SW480 (cell line): Measurements from ENCODE around the gene KIF26B.
"Not testable (repeated sequence)": the region's sequence is repeated elsewhere in the genome, so short reads cannot be mapped to it uniquely, and the experiment has no call there.

Experiments used
- DNase-seq: peaks from one replicate; pipeline ENCODE4 v3.0.0-alpha.2; 2016; ENCODE audit warnings: low spot score

The KIF26B gene

GRCh38 chr1:245684571-245684970 lies 529.8 kb downstream of the KIF26B start:
- no peak for DNase-seq

GRCh38 chr1:245685111-245685810 lies 530.5 kb downstream of the KIF26B start:
- no peak for DNase-seq

- DNase-seq: no peak
These were observed 531.2 kb downstream of the KIF26B start for GRCh38 chr1:245686006-245686405.

- DNase-seq: no peak
These were observed 531.8 kb downstream of the KIF26B start for GRCh38 chr1:245686446-245687030.

- no peak for DNase-seq
These were observed 532.4 kb downstream of the KIF26B start for GRCh38 chr1:245687152-245687635.

- no peak for DNase-seq
These were observed 533.1 kb downstream of the KIF26B start for GRCh38 chr1:245687636-245688535.

- no peak for DNase-seq
These were observed 534.0 kb downstream of the KIF26B start for GRCh38 chr1:245688536-245689453.

- DNase-seq: no peak
These were observed 535.4 kb downstream of the KIF26B start for GRCh38 chr1:245690156-245690690.

- no peak for DNase-seq
These were observed 536.3 kb downstream of the KIF26B start for GRCh38 chr1:245690946-245691541.

GRCh38 chr1:245691897-245692296 lies 537.1 kb downstream of the KIF26B start:
- DNase-seq: no peak

GRCh38 chr1:245692318-245692717 lies 537.5 kb downstream of the KIF26B start:
- no peak for DNase-seq

- no peak for DNase-seq
These were observed 538.5 kb downstream of the KIF26B start for GRCh38 chr1:245693116-245693793.

GRCh38 chr1:245693941-245694752 lies 539.4 kb downstream of the KIF26B start:
- DNase-seq: no peak

- no peak for DNase-seq
These were observed 540.0 kb downstream of the KIF26B start for GRCh38 chr1:245694753-245695195.

- DNase-seq: no peak
These were observed 540.4 kb downstream of the KIF26B start for GRCh38 chr1:245695211-245695610.

- not testable (repeated sequence) for DNase-seq
These were observed 540.9 kb downstream of the KIF26B start for GRCh38 chr1:245695701-245696100.

- DNase-seq: no peak
These were observed 543.3 kb downstream of the KIF26B start for GRCh38 chr1:245698116-245698515.

- no peak for DNase-seq
These were observed 544.1 kb downstream of the KIF26B start for GRCh38 chr1:245698860-245699259.

GRCh38 chr1:245700631-245701030 lies 545.8 kb downstream of the KIF26B start:
- DNase-seq: no peak
